Left kidney (tissue), 2 donors: ENCODE results near the gene R3HDM4. TPM values are rescaled to one million over a fixed set of nuclear protein-coding genes. Genes with fewer than 3 reads are reported as not detected.

Experiments
- DNase-seq: peaks from one replicate; pipeline ENCODE4 v3.0.0-alpha.2; 2013
- polyA plus RNA-seq: library from polyadenylated mRNA; unstranded; fragments of 120-200 nt; gene quantifications from one replicate; pipeline ENCODE4 v1.2.1, GENCODE V29; 2013; ENCODE audit not compliant: insufficient read length

The R3HDM4 gene
- polyA plus RNA-seq, 1 donor, result 34.8 TPM

DNA sequence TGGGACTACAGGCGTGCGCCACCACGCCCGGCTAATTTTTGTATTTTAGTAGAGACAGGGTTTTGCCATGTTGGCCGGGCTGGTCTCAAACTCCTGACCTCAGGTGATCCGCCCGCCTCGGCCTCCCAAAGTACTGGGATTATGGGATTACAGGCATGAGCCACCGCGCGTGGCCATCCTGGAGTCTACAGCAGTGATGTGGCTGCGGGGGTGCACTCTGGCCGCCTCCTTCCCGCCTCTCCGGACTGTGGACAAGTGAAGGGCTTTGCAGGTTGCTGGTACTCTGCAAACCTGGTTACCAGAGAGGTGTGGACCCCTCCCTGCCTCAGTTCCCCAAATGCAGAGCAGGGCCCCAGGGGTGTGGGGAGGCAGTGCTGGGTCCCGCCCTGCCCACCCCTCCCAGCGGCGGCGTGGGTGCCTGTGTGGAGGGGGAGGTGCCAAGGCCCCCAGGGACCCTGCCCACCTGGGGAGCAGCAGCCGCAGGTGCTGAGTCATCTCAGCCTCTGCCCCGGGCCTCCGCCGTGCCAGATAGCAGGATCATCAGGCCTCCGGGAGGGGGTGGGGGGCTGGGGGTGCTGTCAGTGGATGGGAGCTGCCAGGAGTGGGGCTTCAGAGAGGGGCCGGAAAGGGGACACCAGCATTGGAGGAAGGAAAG is 36.0 kb upstream of the R3HDM4 start:
- no peak for DNase-seq

DNA sequence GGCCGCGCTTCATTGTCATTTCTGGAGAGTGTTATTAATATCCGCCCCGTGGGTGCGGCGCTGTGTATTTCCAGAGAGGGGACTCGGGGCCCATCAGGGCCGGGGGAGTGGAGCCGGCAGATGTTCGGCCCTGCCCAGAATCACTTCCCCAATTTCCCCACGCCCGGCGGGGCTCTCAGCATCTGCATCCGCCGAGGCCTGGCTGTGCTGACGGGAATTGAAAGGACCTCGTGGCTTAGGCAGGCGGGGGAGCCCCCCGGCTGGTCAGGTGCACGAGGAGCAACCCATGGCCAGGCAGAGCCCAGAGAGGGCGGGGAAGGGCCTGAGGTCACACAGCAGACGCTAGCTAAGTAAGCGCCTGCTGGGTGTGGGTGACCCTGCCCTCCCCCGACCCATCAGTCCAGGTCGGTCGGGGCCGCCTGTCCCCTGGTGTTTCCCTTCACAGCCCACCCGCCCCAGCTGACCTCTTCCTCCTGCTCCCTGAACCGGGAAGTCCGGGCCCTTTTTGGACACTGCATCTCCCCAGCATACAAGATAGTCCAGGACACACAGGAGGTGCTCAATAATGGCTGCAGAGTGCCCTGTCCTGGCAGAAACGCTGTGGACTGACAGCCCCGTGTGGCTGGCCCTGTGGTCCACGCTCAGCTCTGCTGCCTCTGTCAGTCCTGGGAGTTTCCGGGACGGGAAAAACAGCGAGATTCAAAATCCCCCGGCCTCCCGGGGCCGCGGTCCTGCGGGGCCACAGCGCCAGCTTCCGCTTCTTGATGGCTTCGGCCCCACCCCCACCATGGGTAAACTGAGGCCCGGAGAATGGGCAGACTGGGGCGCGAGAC is 34.9 kb upstream of the R3HDM4 start:
- no peak for DNase-seq

DNA sequence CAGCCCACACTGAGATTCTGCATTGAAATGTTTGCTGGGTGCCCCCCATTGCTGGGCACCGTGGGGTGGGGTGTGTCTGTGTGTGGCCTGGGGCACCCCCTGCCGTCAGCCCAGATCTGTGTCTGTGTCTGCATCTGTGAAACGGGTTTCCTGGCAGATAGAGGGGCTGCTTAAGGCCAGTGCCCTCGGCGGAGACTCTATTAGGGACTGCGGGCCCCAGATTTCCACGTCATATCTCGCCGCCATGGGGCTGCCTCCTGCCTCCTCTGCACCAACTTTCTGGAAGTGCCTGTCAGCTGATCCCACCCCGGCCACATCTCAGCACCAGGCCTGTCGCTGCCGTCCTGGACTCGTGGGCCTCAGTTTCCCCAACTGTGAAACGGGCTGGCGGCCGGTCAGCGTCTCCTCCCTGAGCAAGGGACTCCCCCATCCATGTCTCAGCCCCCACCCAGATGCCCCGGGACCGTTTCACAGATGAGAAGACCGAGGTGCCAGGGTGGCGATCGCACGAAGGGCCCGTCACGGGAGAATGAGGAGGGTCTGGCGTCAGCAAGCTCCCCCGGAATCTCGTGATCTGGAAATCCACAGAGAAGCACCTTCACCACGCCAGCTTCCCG is 34.2 kb upstream of the R3HDM4 start:
- no peak for DNase-seq

DNA sequence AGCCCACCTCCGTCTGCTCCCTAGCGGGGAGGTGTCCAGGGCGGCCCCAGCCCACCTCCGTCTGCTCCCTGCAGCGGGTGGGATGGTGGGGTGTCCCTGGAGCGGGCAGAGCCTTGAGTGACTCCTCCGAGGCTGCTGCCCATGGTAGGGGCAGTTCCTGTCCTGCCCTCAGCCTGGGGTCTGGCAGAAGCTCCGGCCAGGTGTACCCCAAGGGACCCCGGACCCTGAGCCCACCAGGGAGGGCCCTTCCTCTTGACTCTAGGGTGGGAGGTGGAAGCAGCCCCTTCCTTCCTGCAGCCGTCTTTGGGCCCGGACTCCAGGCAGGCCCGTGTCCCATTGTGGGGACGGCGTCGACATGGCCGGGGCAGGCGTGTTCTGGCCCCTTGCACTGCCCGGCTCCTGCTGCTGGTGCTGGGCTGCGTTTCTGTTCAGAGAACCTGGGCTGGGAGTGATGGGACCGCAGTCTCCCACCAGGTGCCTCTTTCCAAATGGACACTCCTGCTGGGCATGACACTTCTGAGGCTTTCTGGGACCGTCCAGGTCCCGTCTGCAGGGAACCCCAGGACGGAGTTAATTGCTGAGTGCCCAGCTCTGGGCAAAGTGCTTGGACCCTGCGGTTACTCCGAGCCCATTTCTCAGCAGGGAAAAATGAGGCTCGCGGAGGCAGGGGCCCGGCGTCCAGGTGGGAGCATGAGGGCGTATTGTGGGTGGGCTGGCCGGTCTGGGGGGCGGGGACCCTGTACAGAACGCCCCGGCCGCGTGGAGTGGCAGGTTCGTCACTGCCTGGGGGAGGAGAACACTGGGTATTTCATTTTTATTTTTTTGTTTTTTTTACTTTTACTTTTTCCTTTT is 32.6 kb upstream of the R3HDM4 start:
- no peak for DNase-seq

DNA sequence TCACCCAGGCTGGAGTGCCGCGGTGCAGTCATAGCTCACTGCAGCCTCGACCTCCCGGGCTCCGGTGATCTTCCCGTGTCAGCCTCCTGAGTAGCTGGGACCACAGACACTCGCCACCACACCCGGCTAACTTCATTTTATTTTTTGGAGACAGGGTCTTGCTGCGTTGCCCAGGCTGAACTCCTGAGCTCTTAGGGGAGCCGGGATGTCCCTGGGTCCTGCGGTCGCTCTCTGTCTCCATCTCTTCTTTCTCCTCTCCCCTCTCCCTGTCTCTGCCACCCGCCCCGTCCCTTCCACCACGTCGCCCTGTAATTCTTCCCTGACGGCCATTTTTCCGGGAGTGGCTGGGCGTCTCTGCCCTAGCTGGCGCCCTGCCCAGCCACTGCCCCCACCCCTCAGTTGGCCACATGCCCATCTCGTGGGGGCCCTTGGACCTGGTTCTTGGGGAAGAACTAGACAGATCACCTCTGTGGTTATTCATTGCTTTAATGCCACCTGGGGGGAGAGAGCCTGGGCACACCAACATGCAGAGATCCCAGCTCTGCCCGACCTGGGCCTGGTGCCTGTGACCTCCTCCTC is 31.7 kb upstream of the R3HDM4 start:
- no peak for DNase-seq

DNA sequence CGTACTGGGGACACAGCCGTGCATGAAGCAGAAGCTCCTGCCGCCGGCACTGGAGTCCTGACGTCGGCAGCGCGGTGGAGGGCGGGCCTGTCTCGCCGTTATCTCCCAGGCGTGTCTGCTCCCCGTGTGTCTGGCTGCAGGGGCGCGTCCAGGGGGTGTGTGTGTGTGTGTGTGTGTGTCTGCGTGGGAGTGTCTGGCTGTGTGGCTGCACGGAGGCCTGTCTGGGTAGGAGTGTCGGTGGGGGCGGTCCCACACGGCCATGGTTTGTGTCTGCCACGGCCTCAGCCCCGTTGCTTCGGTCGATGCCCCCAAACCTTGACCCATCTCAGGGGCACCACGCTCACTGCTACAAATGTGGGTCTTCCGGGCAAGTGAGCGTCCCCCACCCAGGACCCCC is 31.1 kb upstream of the R3HDM4 start:
- no peak for DNase-seq

DNA sequence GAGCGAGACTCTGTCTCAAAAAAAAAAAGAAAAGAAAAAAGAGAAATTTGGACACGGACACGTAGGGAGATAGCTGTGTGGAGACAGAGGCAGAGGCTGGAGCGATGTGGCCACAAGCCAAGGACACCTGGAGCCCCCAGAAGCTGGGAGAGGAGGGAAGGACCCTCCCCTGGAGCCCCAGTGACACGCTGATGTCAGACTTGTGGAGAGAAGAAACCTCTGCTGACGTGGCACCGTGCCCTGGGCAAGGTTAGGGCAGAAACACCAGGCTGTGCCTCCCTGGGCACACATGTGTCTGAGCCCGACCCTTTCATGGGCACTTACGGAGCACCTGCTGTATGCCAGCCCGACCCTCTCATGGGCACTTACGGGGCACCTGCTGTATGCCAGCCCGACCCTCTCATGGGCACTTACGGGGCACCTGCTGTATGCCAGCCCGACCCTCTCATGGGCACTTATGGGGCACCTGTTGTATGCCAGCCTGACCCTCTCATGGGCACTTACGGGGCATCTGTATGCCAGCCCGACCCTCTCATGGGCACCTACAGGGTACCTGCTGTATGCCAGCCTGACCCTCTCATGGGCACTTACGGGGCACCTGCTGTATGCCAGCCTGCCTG is 30.6 kb upstream of the R3HDM4 start:
- no peak for DNase-seq

DNA sequence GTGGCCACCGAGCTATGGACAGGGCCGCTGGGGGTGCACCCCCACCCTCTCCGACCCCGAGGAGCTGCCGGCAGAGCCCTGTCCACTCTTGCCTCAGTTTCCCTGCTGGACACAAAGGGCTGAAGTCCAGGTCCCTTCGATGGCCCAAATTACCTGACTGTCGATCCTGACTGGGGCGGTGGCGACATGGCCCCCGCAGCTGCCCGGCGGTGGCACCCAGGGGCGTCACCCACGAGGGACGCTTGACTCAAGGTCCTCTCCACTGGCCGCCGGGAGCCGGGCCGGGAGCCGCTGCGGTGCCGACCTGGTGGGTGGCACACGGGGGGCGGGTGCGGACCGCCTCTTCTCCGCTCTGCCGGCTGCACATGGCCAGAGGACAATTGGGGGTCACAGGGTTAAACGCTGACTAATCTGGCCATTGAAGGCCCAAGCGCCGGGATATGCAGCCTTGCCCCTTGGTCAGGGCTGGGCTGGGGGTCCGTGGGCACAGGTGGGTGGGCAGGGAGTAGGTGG is 29.2 kb upstream of the R3HDM4 start:
- DNase-seq, result no peak

DNA sequence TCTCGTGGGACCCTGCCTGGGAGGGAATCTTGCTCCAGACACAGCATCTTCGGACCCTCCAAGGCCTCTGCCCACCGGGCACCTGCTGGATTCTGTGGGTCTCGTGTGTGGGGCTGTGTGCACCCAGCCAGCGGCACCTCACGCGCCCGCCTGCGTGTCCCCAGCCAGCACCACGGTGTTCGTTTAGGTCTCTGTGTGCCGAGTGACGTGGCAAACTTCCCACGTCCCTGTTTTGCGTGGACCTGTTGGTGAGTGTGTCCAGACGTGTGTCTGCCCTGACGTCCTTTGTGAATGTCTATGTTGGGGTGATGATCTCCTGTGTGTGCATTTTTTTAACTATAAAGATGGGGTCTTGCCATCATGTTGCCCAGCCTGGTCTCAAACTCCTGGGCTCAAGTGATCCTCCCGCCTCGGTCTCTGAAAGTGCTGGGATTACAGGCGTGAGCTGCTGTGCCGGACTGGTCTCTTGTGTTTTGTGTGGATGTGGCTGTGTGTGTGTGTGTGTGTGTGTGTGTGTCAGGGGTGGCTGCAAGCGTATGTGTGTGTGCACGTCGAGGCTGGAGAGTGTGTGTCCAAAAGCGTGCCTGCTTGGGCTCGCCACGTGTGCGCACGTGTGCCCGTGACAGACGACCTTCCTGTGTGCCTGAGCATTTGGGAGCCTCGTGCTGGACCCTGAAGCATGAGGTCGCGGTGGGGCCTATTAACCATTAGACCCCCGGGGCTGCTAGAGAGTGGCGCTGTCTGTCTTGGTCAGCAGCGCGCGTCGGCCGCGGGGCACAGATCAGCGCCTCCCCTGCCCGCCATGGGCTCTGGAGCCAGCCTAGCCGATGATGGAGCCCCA is 28.5 kb upstream of the R3HDM4 start:
- no peak for DNase-seq

DNA sequence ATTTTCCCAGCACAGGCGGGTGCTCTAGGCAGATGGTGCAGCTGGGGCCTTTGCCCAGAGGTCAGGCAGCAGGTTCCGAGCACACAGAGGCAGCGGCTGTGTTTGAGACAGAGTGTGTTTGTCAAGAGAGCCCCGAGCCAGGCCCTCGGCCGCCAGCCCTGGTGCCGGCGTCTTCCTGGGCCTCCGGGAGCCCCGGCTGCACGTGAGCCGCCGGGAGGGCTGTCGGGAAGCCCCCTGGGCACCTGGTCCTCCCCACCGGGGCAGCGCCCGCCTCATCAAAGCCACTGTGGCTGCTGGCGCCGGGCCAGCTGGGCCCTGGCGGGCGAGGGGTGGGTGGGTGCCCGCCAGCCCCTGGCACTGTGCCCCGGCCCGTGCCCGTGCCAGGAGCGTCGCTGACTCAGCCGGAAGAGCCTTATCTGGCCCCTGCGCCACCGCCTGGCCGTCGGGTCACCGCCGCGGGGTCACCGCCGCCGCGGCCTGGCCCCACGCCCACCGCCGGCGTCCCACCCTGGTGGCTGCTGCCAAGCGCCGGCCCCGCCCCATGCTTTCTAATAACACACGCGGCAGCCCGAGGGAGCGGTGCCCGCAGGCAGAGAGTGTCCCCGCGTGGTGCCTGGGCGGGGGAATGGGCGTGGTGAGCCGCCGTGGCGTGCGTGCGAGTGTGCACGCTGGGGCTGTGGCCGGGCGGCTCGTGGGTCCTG is 27.7 kb upstream of the R3HDM4 start:
- DNase-seq, result no peak

DNA sequence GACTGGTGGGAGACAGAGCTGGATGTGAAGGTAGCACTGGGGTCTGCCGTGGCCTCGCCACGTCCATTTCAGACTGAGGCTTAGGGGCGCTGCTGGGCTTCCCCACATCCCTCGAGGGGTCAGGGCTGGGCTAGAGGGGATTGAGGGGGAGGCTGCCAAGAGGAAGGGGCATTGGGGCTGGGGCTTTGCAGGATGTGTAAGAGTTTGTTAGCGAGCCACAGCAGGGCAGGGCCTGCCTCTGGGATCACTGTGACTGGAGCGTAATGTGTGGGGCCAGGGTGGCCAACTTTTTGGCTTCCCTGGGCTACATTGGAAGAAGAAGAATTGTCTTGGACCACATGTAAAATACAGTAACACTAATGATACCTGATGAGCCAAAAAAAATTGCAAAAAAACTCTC is 26.9 kb upstream of the R3HDM4 start:
- no peak for DNase-seq

DNA sequence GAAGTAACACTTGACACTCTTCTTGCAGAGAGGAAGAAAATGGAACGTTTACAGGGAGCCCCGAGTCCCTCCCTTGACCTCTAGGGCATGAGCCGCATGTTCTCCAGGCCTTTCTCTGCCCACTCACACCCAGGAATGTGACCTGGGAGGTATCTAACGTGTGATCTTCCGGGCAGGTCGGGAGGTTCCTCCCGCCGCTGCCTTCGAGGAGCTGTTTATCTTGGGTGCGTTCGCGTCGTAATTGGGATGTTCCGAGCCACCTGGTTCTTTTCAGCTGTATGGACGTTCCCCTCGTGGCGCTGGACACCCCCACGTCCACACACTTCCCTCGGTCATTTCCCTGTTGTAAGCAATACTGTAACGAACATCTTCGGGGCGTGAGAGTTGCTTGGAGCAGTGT is 26.4 kb upstream of the R3HDM4 start:
- DNase-seq, result no peak

DNA sequence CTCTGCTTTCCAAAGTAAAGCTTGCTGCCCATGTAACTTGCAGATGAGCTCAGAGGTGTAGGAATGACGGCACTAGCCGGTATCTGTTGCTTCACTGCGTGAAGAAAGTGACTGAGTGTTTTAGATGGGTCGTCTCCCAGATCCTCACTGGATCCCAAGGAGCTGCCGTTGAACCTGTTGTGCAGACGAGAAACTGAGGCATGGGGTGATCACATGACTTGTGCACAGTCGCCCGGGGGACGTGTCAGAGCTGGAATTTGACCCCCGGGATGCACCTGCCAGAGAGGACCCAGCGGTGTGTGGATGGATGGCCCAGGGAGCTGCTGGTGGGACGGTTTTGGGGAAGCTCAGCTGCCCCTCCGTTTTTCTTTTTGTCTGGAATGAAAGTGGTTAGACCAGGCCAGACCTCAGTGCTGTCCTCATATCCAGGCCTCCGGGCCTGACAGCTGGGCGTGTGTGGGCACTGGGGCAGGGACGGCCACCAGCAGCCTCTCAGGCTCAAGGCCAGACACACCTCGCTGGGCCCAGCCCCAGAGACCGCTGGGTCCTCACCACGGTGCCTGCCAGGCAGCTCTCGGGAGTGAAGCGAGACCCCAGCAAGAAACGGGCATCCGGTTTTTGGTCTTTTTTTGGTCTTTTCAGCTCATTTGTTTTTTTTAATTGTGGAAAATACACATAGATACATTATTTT is 25.4 kb upstream of the R3HDM4 start:
- DNase-seq, result no peak

DNA sequence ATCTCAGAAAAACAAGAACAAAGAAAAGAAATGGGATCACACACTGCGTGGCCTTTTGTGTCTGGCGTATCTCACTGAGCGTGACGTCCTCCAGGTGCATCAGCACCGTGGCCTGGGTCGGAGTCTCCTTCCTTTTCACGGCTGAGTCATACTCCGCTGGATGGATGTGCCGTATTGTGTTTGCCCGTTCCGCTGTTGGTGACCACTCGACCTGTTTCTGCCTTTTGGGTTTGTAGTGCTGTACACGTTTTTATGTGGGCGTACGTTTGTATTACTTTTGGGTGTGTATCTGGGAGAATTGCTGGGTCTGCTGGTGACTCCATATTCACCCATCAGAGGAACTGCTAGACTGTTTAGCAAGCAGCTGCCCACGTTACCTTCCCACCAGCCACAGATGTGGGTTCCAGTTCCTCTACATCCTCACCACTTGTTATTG is 24.3 kb upstream of the R3HDM4 start:
- no peak for DNase-seq

DNA sequence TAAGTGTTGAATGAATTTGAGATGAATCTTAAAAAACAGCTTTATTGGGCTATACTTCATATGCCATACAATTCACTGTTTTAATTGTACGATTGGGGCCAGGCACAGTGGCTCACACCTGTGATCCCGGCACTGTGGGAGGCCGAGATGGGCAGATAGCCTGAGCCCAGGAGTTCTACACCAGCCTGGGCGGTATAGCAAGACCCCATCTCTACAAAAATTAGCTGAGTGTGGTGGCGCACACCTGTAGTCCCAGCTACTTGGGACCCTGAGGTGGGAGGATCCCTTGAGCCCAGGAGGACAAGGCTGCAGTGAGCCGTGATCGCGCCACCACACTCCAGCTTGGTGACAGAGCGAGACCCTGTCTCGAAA is 23.1 kb upstream of the R3HDM4 start:
- DNase-seq, result no peak

DNA sequence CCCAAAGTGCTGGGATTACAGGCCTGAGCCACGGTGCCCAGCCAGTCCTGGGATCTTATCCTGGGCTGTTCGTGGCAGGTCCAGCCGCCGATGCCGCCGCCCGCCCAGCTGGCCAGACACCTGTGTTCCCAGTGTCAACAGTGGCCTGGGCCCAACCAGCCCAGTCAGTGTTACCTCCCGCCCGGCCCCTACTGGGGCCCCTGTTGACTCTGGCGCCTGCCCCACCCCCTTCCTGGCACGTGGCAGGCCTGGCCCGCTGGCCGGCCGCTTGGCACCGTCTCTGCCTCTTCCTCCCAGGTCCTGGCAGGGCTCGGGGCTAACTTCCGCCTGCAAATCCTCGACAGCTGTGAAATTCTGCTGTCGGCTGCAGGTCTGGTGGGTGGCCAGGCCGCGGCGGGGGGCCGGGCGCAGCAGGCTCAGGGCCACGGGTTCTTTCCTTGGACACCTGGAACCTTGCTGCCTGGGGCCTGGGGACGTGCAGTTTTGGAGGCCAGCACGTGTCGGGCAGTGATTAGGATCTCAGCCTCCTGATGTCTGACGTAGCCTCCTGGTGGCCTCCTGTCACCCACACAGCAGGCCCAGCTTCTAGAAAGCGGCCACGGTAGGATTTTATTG is 22.0 kb upstream of the R3HDM4 start:
- DNase-seq, result no peak

DNA sequence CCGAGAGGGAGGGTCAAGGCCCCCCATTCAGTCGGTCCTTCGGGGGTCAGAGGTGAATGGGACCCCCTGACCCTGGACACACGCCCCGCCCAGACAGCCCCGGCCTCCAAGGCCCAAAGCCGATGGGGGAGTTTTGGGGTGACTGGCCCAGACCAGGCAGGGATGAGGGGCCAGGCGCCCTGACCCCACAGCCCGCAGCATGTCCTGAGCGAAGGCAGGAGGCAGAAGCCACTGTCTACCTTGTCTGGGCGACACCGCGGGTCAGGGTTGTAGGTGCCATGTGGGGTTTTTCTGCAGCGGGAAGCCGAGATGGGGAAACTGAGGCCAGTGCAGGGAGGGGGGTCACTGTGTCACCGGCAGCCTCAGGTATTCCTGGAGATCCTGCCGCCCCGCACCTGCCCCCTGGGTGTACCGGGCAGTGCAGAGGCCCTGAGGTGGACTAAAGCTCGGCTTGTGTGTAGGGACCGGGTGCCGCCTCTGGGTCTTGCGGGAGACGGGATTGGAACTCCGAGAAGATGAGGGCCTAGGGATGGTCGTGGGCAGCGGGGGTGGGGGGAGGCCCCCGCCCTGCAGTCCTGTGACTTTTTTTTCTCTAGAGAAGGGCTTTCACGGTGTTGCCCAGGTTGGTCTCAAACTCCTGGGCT is 21.3 kb upstream of the R3HDM4 start:
- DNase-seq, result no peak

DNA sequence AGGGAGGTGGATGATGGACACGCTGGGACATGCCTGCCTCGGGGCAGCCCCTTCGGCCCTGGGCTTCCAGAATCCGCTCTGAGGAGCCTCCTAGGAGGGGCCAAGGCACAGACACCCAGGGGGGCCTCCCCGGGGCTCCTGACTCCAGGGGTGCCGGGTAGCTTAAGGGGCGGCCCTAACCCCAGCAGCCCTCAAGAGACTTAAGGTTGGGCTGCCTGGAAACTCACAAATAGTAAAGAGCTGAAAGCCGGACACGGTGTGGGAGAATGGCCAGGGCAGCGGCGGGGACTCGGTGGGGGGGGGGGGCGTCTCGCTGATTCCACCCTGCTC is 20.5 kb upstream of the R3HDM4 start:
- no peak for DNase-seq
